HG02798 (cell line): ENCODE data around the gene MYO16.
"Not testable (repeated sequence)": the region's sequence is repeated elsewhere in the genome, so short reads cannot be mapped to it uniquely, and the experiment has no call there.

Experiments used
- ATAC-seq: cut with Tn5 transposase; IDR thresholded peaks from one replicate; pipeline ENCODE4 v1.9.1; 2021; ENCODE audit warnings: mild to moderate bottlenecking; ENCODE audit not compliant: unreplicated experiment, poor library complexity

Gene MYO16

DNA sequence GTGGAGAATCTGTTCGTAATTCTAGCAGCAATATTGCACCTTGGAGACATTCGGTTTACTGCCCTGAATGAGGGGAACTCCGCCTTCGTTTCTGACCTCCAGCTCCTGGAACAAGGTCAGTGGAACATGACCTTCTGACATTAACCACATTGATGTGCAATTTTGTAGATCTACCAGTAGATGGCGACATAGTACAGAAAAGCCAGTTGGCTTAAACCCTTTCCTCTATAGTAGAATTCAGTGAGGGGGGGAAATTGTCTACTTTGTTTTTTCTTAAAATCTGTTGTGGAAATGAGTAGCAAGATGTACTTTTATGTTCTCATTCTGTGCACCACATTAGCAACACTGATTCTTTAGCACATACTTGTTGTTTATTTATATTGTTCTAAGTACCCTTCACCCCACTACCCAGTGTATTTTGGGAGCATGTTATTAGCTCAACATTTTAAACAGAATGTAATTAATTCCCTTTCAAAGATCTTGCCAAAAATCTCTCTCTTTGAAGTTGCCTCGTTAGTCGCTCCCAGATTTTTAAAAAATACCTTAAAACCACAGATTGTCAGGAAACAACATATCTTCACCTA is 332.2 kb downstream of the MYO16 start:
- peak; percentile 93 for ATAC-seq

GRCh38 chr13:108962654-108963053 is 333.2 kb downstream of the MYO16 start:
- ATAC-seq: no peak

DNA sequence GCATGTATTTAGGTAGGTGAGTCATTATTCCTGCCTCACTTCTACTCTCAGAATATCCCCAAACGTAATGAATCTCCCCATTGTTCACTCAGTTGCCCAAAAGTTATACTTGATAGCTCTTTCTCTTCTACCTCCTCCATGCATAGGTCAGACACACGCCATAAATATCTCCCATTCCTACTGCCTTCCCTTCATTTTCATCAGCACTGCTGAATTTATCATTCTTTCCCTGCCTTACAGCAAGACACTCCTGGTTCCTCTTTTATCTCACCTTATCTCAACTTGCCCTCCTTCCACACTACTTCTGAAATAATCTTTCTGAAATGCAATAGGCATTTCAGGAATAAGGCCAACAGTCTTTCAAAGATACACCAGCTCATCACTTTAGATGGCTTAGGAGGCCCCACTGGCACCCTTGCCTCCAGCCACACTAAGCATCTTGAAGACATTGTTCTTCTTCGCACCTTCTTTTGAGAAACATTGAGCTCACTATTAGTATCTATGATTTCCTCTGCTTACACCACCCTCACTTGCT is 333.9 kb downstream of the MYO16 start:
- ATAC-seq: no peak

DNA sequence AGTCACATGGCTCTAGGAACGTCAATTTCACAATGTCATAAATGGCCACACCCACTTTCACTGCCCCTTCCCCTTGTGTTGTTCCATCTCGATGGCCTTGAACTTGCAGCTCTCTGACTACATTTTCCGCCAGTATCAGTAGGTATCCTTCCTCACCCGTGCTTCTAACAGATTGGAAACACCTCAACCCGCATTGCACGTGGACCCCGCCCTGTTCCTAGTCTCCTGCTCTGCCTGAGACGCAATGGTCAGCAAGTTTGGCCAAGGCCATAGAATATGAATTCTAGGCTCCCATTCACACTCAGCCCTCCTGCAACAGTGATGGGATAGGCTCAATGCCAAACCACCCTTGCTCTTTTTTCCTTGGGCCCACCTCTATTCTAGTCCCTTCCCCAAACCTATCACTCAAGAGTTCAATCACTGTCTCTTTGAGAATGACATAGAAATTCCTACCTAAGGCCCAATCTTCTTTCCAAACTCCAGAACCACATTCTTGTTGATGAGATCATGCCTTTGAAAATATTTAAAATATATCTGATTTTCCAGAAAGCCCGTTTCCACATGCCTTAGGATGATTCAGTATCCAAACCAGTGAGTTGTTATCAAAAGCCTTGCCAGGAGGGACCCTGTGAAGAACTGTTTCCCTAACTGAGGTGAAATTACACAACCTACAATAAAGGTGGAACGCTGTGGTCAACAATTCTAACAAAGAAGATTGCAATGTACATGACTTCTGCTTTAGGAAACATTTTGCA is 334.6 kb downstream of the MYO16 start:
- no peak for ATAC-seq

DNA sequence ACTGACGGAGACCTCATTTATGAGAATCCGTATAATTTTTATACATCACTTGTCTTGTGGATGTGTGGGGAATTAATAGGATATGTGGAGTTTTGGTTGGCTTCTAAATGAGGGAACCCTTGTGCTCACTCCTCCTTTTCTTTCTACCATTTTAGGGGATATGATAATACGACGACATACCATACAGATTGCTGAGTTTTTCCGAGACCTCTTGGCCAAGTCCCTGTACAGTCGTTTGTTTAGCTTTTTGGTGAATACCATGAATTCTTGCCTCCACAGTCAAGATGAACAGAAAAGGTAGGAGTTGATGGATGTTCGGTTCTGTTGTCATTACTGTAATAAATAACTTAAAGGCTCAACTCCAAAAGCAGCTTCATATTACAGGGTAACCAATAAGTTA is 335.2 kb downstream of the MYO16 start:
- no peak for ATAC-seq

- no peak for ATAC-seq
Measured at GRCh38 chr13:108967371-108967770, 338.0 kb downstream of the MYO16 start.

DNA sequence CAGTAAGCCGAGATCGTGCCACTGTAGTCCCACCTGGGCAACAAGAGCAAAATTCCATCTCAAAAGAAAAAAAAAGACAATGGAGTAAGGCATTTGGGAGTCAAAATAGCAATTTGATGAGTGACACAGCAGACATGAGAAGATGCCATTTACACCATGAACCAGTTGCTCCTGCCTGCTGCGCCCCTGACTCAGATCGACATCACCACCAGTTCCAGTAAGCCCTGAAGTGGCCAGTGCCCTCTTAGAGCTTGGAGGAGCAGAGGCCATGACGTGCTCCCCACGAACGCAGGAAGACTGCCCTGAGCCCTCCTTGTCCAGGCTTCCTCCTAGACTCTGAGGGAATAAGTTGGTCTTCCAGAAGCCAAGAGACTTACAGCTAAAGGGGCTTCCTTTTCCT is 339.2 kb downstream of the MYO16 start:
- no peak for ATAC-seq

GRCh38 chr13:108974686-108975085 is 345.3 kb downstream of the MYO16 start:
- no peak for ATAC-seq

GRCh38 chr13:108980237-108980636 is 350.8 kb downstream of the MYO16 start:
- ATAC-seq: no peak

- ATAC-seq: no peak
Measured at GRCh38 chr13:108981407-108981806, 352.0 kb downstream of the MYO16 start.

DNA sequence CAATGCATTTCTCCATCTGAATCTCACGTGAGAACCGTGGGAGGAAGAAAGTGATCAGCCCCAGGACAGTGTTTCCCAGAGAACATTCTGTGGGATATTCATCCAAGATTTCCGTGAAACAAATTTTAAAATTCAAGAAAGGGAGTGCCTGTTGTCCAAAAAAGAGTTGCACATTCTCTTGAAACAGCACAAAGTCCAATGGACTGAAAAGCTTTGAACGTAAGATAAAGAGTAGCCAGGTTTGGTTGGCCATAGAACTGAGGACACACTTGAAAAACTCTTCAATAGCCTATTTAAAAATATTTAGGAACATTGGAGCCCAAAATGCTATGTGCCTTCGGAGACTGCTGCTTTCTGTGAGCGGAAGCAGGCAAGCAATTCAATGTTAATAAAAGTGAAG is 353.9 kb downstream of the MYO16 start:
- no peak for ATAC-seq

DNA sequence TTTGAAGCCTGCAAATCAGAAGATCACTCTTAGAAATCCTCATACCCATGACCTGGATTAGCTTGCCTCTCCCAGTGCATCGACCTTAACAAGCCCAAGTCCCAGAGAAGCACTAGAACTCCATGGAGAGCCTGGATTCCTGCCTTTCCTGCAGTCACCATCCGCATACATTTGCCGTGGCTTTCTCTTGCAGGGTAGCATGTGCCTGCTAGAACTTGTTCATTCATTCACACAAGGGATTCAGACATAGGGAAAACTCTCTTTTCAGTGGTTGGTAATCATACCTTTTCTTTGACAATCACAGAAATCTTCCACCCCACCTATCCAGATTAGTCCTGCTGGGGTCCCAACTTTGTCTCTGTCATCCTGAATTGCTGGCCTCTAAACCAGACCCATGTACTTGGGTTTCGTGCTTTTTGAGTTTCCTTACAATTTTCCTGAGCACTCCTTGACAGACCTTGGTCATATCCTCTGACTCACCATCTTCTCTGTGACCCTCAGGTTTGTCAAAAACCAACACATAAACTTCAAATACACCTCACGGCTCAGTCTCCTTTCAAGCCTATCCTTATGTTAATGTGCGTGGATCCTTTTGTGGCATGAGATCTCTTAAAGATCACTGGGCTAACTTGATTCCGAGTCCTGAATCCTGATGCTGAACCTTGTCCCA is 355.0 kb downstream of the MYO16 start:
- no peak for ATAC-seq

DNA sequence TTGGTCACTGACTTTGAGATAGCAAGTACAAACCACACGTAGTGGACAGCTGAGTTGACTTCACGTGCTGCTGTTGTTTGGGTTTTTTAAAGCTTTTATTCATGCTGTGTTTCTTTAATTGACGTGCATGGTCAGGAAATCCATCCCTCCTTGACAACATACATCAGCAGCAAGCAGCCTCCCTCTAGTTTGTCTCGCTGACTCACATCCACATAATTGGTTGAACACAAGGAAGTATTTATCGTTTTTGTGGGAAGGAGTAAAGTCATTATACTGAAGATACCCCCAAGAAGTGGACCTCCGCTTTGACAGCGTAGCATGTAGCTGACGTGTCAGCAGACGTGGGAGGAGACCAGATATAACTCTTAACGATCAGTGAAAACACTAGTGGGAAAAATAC is 355.8 kb downstream of the MYO16 start:
- no peak for ATAC-seq

DNA sequence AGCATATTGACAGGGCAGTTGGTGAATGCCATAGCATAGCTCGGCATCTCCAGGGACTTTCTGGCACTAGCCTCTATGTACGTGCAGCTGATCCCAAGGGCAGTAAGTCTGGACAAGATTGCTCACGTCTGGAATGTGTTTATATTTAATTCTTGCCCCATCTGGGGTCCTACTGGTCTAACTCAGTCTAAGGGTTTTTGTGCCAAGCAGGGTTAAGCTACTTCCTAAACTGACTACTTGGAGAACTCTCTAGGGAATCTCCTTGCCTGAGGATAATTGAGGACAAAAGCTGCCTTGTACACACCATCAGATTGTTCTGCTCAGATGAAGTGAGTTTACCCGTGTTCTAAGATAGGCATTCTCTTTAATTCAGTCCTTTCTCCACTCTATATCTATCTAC is 358.1 kb downstream of the MYO16 start:
- ATAC-seq: no peak

DNA sequence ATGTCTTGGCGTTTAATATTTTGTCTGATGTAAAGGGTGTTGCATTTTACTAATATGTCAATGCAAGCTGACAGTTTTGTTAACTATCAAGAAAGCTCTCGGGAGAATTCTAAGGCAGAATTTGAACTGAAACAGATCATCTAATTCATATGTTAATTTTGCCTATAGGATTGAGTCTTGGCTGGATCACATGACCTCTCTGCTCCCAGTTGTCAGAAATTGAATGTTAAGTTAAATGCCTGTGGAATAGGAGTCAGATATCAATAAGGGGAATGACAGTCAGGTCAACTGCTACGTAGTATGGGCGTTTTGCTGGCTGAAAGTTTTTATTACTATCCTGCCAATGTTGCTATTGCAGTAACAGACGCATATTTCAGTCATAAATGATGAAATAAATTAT is 358.5 kb downstream of the MYO16 start:
- no peak for ATAC-seq

DNA sequence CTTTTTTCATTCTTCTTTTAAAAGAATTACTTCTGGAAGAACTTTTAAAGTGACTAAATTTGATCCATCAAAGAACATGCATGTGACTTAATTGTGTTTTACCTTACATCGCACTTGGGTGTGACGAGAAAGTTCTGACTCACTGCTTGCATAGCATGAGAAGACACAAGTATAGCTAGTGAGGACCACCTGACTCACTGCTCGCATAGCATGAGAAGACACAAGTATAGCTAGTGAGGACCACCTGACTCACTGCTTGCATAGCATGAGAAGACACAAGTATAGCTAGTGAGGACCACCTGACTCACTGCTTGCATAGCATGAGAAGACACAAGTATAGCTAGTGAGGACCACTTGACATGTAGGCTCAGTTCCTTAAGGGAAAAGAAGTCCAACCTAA is 362.0 kb downstream of the MYO16 start:
- ATAC-seq: not testable (repeated sequence)

DNA sequence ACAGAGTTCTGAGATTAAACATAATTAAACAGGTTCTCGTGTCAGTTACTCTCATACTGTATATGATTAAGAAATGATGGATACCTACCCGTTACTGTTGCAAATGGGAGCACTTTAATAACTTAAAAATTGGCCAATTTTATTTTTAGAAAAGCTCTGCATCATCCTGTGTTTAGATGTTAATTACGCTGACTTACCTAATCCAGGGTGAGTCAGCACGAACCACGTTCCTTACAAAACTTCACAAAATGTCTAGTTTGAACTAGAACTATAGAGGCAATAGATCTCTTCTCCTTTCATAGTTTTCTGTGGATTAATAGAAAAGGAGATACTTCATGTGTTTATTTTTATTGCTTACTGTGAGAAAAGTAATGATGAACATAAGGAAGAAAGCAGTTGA is 363.9 kb downstream of the MYO16 start:
- no peak for ATAC-seq

DNA sequence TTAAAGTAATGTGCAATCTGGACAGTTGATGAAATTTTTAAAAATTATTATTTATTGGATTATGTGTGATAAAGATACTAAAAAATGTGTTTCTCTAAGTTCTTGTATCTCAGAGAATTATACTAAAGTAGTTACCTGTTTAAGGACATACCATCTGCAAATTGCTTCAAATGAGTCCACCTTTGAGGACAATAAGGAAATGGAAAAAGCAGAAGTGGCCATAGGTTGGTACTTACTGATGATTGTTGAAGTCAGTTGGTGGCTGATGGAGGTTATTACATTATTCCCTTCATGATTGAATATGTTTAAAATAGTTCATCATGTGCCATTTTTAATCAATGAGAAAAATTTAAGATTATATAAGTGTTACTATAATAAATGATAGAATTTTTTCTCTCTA is 367.0 kb downstream of the MYO16 start:
- no peak for ATAC-seq

DNA sequence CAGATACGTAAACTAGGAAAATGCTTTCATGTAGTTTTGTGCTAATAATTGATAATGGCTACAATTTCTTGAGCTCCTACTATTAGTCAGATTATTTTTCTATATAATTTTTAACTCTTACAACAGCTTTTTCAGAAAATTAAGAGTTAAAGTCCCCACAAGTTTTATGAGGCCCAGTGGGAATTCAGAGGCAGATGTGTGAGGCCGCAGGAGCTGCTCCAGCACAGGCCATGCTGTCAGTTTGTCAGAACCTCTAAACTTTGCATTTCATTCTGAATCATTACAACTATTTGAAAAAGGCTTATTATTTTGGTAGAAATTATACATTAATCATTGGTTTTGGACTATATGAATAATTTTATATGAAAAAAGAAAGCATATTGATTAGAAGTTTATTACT is 370.8 kb downstream of the MYO16 start:
- ATAC-seq: no peak

DNA sequence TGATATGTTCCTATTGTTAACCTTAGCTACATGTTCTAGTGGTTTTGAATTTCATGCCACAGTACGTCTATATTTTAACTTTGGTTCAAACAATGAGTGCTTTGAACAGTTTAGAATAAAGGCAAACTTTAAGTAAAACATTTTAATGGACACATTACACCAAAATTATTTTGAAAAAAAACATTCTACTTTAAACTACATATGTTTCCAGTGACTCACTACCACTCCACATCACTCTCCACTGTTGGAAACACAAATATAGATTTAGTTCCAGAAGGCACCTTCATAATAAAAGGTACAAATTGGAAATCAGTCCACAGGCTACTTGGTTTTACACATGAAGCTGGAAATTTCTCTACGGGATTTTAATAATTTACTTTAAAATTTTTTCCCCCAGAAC is 373.5 kb downstream of the MYO16 start:
- no peak for ATAC-seq

DNA sequence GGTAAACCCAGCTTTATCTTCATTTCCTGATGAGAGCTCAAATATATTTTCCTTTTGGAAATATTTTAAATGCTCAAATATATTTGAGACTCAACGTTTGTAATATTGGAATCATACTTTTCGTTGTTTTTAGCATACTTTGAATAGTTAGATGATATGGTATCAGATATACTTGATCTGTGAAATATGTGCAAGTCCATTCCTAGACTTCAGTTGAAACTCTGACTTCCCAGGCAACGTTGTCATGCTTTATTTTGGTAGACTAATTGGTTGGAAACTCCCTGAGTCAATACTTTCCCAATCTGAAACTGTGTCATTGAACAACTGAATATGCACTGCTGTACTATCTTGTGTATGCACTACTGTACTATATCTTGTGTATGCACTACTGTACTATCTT is 378.5 kb downstream of the MYO16 start:
- no peak for ATAC-seq
